Activated CD4-positive, alpha-beta T cell treated with anti-CD3 and anti-CD28 coated beads, Interleukin-2, amount 10 ng/mL, durations not matched to agents 24 days and 14 days (primary cell): ENCODE data around the gene ELOVL5. TPM values are rescaled to one million over a fixed set of nuclear protein-coding genes. Genes with fewer than 3 reads are reported as not detected.
"Not testable (repeated sequence)": the region's sequence is repeated elsewhere in the genome, so short reads cannot be mapped to it uniquely, and the experiment has no call there.

Source experiments
- DNase-seq: peaks from one replicate; pipeline ENCODE4 v3.0.0; 2022
- H3K27ac Mint-ChIP-seq: one replicate; pipeline ENCODE4 v1.8.0; 2022; ENCODE audit warnings: mild to moderate bottlenecking, mixed read lengths
- H3K27me3 Mint-ChIP-seq: one replicate; pipeline ENCODE4 v1.8.0; 2022; ENCODE audit warnings: mixed read lengths
- H3K36me3 Mint-ChIP-seq: one replicate; pipeline ENCODE4 v1.8.0; 2022; ENCODE audit warnings: low read depth, mild to moderate bottlenecking, mixed read lengths
- H3K4me1 Mint-ChIP-seq: one replicate; pipeline ENCODE4 v1.8.0; 2021; ENCODE audit warnings: mixed read lengths
- H3K4me3 Mint-ChIP-seq: one replicate; pipeline ENCODE4 v1.8.0; 2022; ENCODE audit warnings: mild to moderate bottlenecking, moderate library complexity, mixed read lengths
- H3K9me3 Mint-ChIP-seq: one replicate; pipeline ENCODE4 v1.8.0; 2021; ENCODE audit warnings: mixed read lengths
- intact Hi-C: fragments of 100-400 bp; cut with micrococcal nuclease; formaldehyde crosslinking; loops from one replicate; pipeline ENCODE4 v1.15.1; 2023
- total RNA-seq: library from RNA; stranded (reverse); gene quantifications from 2 replicates; pipeline ENCODE4 v1.2.3, GENCODE V29; 2022

The ELOVL5 gene
- 122 and 126 TPM in 2 replicates for total RNA-seq

DNA sequence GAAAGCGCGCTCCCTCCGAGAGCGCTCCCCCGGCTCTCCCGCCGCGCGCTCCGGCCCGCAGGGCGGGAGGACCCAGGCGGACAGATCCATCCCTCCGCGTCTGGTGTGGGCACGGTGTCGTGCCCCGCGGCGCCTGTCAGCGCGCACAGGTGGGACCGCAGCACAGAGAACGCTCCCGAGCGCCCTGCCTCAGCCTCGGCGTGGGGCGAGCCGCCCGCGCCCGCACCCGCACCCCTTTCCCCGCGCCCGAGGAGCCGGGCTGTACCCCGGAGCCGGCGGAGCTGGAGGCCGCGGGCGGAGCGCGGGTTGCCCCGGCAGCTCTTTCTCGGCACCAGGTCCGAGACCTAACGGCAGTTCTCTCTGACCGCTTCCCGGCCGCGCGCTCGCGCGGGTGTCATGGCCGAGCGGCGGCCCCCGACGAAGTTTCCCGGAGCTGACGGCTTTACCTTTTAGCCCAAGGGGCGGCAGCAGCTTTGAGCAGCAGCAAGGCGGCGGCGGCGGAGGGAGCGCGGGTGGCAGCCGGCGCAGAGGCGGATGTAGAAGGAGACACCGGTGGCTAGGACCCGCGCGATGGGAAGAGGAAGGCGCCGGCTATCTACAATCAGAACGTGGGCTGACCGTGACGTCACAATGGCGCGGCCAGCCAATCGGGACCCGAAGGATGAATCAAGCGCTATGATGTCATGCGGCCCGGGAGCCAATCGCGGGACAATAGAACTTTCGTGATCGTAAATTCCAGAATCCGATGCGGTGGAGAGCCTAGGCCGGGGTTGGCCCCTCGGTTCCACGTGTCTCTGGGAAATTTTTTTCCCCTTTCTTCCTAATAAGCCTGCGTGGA lies at the start of gene ELOVL5:
TSS of gene ELOVL5 (minus strand) at position 580 of the 838 bp plus-strand sequence. CDS start 53,251 bp downstream, outside the sequence.
- peaks cover 19% of the 10 kb centered on the region for H3K27me3 Mint-ChIP-seq
- intact Hi-C loops: loop anchor here (1.0 to 5.0 kb wide), 5 partner anchors 11 to 1064 kb away; partner anchors contain the start of genes GCLC and MCM3
- H3K4me3 Mint-ChIP-seq: peak within 1 kb of the TSS; percentile 93
- peak within 1 kb of the TSS; percentile 92 for H3K27ac Mint-ChIP-seq
- H3K9me3 Mint-ChIP-seq: no peaks in the 10 kb centered on the region
- peak; percentile 99 for DNase-seq
- H3K36me3 Mint-ChIP-seq: peaks cover 20% of the 10 kb centered on the region
- peaks cover 40% of the 10 kb centered on the region for H3K4me1 Mint-ChIP-seq

- DNase-seq: no peak
- no peak overlapping the region for H3K27ac Mint-ChIP-seq
- H3K4me1 Mint-ChIP-seq: no peaks in the 10 kb centered on the region
- no peaks in the 10 kb centered on the region for H3K9me3 Mint-ChIP-seq
- intact Hi-C loops: no loop called here
- H3K27me3 Mint-ChIP-seq: peaks cover 5% of the 10 kb centered on the region
- H3K36me3 Mint-ChIP-seq: no peaks in the 10 kb centered on the region
- H3K4me3 Mint-ChIP-seq: no peak overlapping the region
Observed at GRCh38 chr6:53397283-53397682, 48.5 kb upstream of the ELOVL5 start.

DNA sequence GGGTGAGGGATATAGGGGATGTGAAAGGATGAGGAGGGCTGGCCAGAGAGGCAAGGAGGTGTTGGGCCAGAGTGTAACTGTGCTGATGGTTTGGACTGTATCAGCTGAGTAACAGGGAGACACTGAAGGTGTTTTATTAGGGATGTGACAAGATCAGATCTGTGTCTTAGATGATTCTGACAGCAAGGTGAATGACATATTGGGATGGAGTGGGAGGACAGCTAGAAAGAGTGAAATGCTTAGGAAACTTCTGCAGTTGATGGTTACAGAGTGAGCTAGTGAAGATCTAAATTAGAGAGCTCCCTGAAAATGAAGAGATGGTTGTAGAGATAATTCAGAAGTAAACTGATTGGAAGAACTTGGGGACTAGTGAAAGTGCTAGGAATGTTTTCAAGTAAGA lies 47.2 kb upstream of the ELOVL5 start:
- Mint-ChIP-seq H3K4me1 (no peaks in the 10 kb centered on the region), H3K9me3 (no peaks in the 10 kb centered on the region), H3K4me3 (no peak overlapping the region), H3K27ac (no peak overlapping the region), H3K27me3 (peaks cover 5% of the 10 kb centered on the region), H3K36me3 (no peaks in the 10 kb centered on the region)
- intact Hi-C loops: no loop called here
- DNase-seq: no peak

GRCh38 chr6:53394704-53395103 lies 46.0 kb upstream of the ELOVL5 start:
- Mint-ChIP-seq H3K4me1 (no peaks in the 10 kb centered on the region), H3K27ac (no peak overlapping the region), H3K36me3 (no peaks in the 10 kb centered on the region), H3K9me3 (no peaks in the 10 kb centered on the region), H3K4me3 (no peak overlapping the region), H3K27me3 (peaks cover 4% of the 10 kb centered on the region)
- intact Hi-C loops: no loop called here
- no peak for DNase-seq

DNA sequence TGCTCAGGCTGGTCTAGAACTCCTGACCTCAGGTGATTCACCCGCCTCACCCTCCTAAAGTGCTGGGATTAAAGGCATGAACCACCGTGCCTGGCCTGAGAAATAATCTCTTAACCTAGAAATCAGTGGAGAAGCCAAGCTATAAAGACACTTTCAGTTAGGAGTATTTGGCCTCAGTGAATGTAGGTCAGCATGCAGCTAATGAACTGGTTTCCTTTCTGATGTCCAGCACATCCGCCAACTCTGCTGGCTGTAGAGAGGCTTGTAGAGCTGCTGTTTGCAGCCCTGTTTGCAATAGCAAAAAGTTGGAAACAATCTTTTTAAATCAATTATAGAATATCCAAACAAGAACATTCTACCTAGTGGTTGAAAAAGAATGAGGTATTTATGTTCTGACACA lies 42.4 kb upstream of the ELOVL5 start:
- H3K27me3 Mint-ChIP-seq: peaks cover 8% of the 10 kb centered on the region
- no peaks in the 10 kb centered on the region for H3K36me3 Mint-ChIP-seq
- no peak overlapping the region for H3K4me3 Mint-ChIP-seq
- DNase-seq: no peak
- no peaks in the 10 kb centered on the region for H3K4me1 Mint-ChIP-seq
- H3K27ac Mint-ChIP-seq: no peak overlapping the region
- intact Hi-C loops: no loop called here
- H3K9me3 Mint-ChIP-seq: no peaks in the 10 kb centered on the region

GRCh38 chr6:53390010-53390409 lies 41.3 kb upstream of the ELOVL5 start:
- no peak for DNase-seq
- Mint-ChIP-seq H3K4me3 (no peak overlapping the region), H3K9me3 (no peaks in the 10 kb centered on the region), H3K27ac (no peak overlapping the region), H3K4me1 (no peaks in the 10 kb centered on the region), H3K27me3 (peaks cover 14% of the 10 kb centered on the region), H3K36me3 (no peaks in the 10 kb centered on the region)
- intact Hi-C loops: no loop called here

GRCh38 chr6:53388615-53389014 lies 39.9 kb upstream of the ELOVL5 start:
- H3K4me1 Mint-ChIP-seq, H3K27ac Mint-ChIP-seq, DNase-seq, H3K4me3 Mint-ChIP-seq, H3K36me3 Mint-ChIP-seq, H3K9me3 Mint-ChIP-seq, intact Hi-C loops: not testable (repeated sequence)
- peaks cover 23% of the 10 kb centered on the region for H3K27me3 Mint-ChIP-seq

DNA sequence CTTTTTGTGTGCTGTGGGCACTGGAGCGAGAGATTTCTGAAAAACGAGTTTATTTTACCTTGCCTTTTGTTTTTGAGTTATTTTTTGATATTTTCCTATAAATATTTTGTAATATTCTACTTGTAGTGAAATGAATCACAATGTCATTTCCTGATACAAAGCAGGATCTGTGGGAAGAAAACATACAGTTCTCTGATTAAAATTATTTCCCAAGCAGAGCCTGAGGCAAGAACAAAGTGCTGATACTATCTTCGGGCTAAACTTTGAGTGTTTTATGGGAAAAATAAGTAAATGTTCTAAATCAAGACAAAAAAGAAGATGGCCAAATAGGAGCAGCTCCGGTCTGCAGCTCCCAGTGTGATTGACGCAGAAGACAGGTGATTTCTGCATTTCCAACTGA lies 33.7 kb upstream of the ELOVL5 start:
- no peaks in the 10 kb centered on the region for H3K36me3 Mint-ChIP-seq
- peaks cover 38% of the 10 kb centered on the region for H3K27me3 Mint-ChIP-seq
- no peak overlapping the region for H3K4me3 Mint-ChIP-seq
- H3K4me1 Mint-ChIP-seq: no peaks in the 10 kb centered on the region
- no peak overlapping the region for H3K27ac Mint-ChIP-seq
- intact Hi-C loops: no loop called here
- DNase-seq: no peak
- peaks cover 6% of the 10 kb centered on the region for H3K9me3 Mint-ChIP-seq

- Mint-ChIP-seq H3K9me3 (peaks cover 6% of the 10 kb centered on the region), H3K4me1 (no peaks in the 10 kb centered on the region), H3K4me3 (no peak overlapping the region), H3K27me3 (peaks cover 45% of the 10 kb centered on the region), H3K36me3 (no peaks in the 10 kb centered on the region), H3K27ac (no peak overlapping the region)
- no peak for DNase-seq
- intact Hi-C loops: no loop called here
Observed at GRCh38 chr6:53378208-53378607, 29.5 kb upstream of the ELOVL5 start.

DNA sequence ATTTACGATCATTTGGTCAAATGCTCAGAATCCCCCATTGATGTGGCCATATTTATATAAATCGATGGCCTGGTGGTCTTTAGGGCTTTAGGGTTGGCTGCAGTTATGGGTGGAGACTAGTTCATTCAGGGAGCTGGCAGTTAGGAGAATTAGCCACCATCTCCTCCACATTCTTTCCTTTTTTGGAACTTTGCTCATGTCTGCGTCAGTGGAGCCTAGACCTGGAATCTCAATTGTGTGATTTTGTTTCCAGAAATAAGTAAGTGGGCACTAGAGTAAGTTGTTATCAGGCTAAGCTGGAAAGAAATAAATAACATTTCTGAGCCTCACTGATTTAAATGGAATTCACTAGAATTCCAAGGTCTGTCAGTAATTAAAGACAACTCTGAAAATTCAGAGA lies 29.0 kb upstream of the ELOVL5 start:
- peaks cover 45% of the 10 kb centered on the region for H3K27me3 Mint-ChIP-seq
- DNase-seq: no peak
- H3K27ac Mint-ChIP-seq: no peak overlapping the region
- H3K4me1 Mint-ChIP-seq: no peaks in the 10 kb centered on the region
- intact Hi-C loops: no loop called here
- H3K9me3 Mint-ChIP-seq: peaks cover 6% of the 10 kb centered on the region
- no peak overlapping the region for H3K4me3 Mint-ChIP-seq
- H3K36me3 Mint-ChIP-seq: no peaks in the 10 kb centered on the region

DNA sequence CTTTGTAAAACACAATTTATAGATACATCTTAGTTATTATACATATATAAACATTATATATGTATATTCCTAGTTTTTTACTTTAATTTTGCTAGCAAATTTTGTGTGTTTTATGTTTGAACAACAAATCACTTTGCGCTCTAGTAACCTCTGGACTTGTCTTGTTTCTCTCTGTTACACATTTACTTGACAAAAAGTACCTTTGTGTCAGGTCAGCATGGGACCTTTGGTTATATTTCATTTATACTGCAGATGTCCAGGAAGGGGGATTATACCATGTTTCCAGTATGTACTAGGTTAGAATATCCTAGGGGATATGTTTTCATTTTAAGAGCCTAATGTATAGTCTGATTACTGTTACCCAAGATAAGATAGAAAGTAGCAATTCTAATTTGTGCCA lies 28.5 kb upstream of the ELOVL5 start:
- DNase-seq: no peak
- Mint-ChIP-seq H3K9me3 (peaks cover 6% of the 10 kb centered on the region), H3K27ac (no peak overlapping the region), H3K36me3 (no peaks in the 10 kb centered on the region), H3K27me3 (peaks cover 47% of the 10 kb centered on the region), H3K4me3 (no peak overlapping the region), H3K4me1 (no peaks in the 10 kb centered on the region)
- intact Hi-C loops: no loop called here

DNA sequence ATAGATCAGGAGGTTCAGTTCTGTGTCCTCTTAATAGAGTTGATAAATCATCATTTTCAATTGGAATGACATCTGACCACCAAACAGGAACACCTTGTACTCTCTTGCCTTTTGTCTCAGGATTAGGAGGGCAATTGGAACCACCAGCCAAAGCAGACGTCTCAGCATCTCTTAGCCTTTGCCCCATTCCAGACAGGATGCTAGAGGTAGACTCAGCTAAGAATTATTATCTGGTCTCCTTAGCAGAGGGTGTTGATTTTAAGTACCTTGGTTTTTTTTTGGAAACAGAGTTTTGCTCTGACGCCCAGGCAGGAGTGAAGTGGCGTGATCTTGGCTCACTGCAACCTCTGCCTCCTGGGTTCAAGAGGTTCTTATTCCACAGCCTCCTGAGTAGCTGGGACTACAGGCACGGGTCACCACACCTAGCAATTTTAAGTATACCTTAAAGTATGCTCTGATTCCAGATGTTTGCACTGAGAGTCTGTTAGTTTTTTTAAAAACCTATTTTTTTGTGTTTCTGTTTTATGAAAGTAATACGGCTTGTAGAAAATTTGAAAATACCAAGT lies 28.0 kb upstream of the ELOVL5 start:
- H3K4me3 Mint-ChIP-seq: no peak overlapping the region
- H3K4me1 Mint-ChIP-seq: no peaks in the 10 kb centered on the region
- intact Hi-C loops: no loop called here
- no peaks in the 10 kb centered on the region for H3K36me3 Mint-ChIP-seq
- H3K27ac Mint-ChIP-seq: no peak overlapping the region
- H3K27me3 Mint-ChIP-seq: peaks cover 46% of the 10 kb centered on the region
- DNase-seq: no peak
- peaks cover 5% of the 10 kb centered on the region for H3K9me3 Mint-ChIP-seq

DNA sequence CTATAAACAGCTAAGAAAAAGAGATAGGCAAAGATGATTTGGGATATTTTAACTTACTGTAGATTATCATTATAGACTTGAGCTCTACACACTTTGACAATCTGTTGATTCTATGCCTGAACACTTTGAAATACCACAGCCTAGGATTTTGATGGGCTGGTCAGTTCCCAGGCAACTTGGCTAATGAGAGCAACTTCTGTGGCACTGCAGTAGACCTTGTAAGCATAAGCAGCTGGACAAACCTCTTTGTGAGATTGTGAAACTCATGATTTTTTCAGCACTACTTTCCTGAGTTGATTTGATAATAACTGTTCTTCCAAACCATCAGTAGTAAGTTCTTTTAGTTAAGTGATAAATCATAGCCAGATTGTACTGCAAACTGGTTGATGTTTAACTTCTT lies 27.1 kb upstream of the ELOVL5 start:
- no peak for DNase-seq
- H3K27me3 Mint-ChIP-seq: peaks cover 44% of the 10 kb centered on the region
- no peak overlapping the region for H3K27ac Mint-ChIP-seq
- intact Hi-C loops: no loop called here
- H3K9me3 Mint-ChIP-seq: peaks cover 3% of the 10 kb centered on the region
- no peak overlapping the region for H3K4me3 Mint-ChIP-seq
- no peaks in the 10 kb centered on the region for H3K4me1 Mint-ChIP-seq
- H3K36me3 Mint-ChIP-seq: no peaks in the 10 kb centered on the region

GRCh38 chr6:53373638-53374037 lies 24.9 kb upstream of the ELOVL5 start:
- no peak overlapping the region for H3K27ac Mint-ChIP-seq
- H3K4me3 Mint-ChIP-seq: no peak overlapping the region
- intact Hi-C loops: no loop called here
- no peaks in the 10 kb centered on the region for H3K36me3 Mint-ChIP-seq
- peaks cover 53% of the 10 kb centered on the region for H3K27me3 Mint-ChIP-seq
- H3K9me3 Mint-ChIP-seq: peaks cover 3% of the 10 kb centered on the region
- no peak for DNase-seq
- H3K4me1 Mint-ChIP-seq: no peaks in the 10 kb centered on the region
